ENCODE data around the gene PLXNB1. TPM values are rescaled to one million over a fixed set of nuclear protein-coding genes. Genes with fewer than 3 reads are reported as not detected.
A peak's percentile ranks its signal among the peaks of the same experiment; 100 is the strongest.
"Not testable (repeated sequence)": the region's sequence is repeated elsewhere in the genome, so short reads cannot be mapped to it uniquely, and the experiment has no call there.

The PLXNB1 gene
- total and polyA plus RNA-seq, 7 donors, result 2.3 to 6.1 (median 2.5) TPM

DNA sequence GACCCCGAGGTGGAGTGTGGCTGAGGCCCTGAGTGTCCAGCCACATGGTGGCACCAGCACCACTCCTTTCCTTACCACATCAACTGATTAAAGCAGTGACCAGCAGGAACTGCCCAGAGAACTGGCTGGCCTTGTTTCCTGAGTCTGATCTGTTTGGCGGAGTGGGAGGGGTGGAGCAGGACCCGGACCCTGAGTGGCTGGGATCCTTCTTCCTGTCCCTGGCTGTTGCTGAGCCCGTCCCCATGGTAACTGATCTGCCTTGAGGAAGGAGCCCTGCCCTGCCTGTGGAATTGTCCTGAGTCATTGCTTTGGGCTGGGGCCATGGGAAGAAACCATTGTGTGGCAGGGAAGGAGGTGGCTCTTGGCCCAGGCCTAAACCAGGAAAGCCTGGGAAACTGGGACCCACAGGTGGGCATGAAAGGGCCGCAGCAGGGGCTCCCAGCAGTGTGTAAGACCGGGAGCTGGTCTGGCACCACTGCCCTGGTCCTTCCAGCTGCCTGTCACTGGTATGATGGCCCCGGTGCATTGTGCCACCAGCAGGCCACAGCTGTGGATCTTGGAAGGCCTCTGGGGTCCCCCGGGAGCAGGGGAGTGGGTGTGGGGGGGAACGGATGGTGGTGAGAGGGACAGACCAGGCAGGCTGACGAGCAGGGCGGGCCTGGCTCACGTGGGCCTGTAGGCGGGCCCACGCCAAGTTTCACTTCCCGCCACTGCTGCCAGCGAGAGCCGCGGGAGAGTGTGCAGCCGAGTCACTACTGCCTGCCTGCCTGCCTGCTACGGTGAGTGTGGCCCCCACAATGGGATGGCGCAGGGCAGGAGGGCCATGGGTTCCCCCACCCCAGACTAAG is 35.9 kb upstream of the PLXNB1 start:
- DNase-seq (peak; percentile 97 to 98), ATAC-seq (peak; percentile 92 to 93 (median 93))
- Histone ChIP-seq H3K27me3 (ENCODE audit: insufficient read depth in 3 of 3, low read length in 2 of 3) (no peaks in the 10 kb centered on the region), H3K4me1 (peaks cover 34% of the 10 kb centered on the region), H3K36me3 (ENCODE audit: insufficient read depth in 1 of 2, low read depth in 1 of 2) (peaks cover 2 to 33% of the 10 kb centered on the region in 2 donors), H3K27ac (peak overlapping the region; percentile 99), H3K9me3 (no peaks in the 10 kb centered on the region), H3K4me3 (peak overlapping the region; percentile 77)
- intact Hi-C loops (cut with DNase I), result loop anchor here (1.0 to 10.0 kb wide), 5 partner anchors 39 to 219 kb away; partner anchors contain the start of genes NCKIPSD (in 1 of the 2) and SHISA5 (in 1 of the 2)
- 0 to 1% (median 1%) methylated on average over 15 to 21 of the region's 21 CpGs for WGBS, 3 donors
- TF ChIP-seq, protein P1, sequence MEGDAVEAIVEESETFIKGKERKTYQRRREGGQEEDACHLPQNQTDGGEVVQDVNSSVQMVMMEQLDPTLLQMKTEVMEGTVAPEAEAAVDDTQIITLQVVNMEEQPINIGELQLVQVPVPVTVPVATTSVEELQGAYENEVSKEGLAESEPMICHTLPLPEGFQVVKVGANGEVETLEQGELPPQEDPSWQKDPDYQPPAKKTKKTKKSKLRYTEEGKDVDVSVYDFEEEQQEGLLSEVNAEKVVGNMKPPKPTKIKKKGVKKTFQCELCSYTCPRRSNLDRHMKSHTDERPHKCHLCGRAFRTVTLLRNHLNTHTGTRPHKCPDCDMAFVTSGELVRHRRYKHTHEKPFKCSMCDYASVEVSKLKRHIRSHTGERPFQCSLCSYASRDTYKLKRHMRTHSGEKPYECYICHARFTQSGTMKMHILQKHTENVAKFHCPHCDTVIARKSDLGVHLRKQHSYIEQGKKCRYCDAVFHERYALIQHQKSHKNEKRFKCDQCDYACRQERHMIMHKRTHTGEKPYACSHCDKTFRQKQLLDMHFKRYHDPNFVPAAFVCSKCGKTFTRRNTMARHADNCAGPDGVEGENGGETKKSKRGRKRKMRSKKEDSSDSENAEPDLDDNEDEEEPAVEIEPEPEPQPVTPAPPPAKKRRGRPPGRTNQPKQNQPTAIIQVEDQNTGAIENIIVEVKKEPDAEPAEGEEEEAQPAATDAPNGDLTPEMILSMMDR (IDR thresholded peaks at IDR 0.05), result peak; percentile 79

DNA sequence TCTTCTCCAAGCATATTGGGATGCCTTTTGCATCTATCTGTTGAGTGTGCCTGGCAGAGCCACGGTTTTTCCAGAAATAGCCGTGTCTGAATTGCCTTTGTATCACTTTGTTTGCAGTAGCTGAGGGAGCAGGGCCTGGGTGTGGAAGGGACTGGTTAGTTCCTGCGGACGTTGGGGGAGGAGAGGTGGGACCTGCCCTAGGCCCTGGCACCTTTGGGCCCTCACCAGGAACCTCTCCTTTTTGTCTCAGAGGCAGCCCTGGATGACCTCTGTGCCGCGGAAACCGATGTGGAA is 35.3 kb upstream of the PLXNB1 start:
- Histone ChIP-seq H3K4me3 (peak overlapping the region; percentile 77), H3K27me3 (ENCODE audit: insufficient read depth in 3 of 3, low read length in 2 of 3) (no peaks in the 10 kb centered on the region), H3K27ac (peak overlapping the region; percentile 99), H3K36me3 (ENCODE audit: insufficient read depth in 1 of 2, low read depth in 1 of 2) (peaks cover 3 to 39% of the 10 kb centered on the region in 2 donors), H3K9me3 (no peaks in the 10 kb centered on the region), H3K4me1 (peaks cover 34% of the 10 kb centered on the region)
- TF ChIP-seq, protein P1 (IDR thresholded peaks at IDR 0.05), result no peak
- intact Hi-C loops (cut with DNase I), result loop anchor here (1.0 to 10.0 kb wide), 5 partner anchors 40 to 220 kb away; partner anchors contain the start of genes NCKIPSD (in 1 of the 2) and SHISA5 (in 1 of the 2)
- 8 to 10% (median 9%) methylated on average over 7 of the region's 7 CpGs for WGBS, 3 donors
- ATAC-seq (no peak), DNase-seq (no peak)

DNA sequence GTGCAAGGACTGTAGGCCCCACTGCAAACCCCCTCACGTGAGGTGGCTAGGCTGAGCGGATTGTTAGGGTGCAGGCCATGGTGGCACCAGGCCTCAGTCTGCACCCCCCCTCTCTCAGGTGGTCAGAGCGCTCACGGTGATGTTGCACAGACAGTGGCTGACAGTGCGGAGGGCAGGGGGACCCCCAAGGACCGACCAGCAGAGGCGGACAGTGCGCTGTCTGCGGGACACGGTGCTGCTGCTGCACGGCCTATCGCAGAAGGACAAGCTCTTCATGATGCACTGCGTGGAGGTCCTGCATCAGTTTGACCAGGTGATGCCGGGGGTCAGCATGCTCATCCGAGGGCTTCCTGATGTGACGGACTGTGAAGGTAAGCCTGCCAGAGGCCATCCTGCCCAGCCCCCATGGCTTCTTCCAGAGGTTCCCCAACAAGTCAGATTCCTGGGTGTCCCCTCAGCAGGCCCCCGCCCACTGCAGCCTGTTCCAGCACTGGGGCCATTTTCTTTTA is 34.9 kb upstream of the PLXNB1 start:
- no peak for DNase-seq

DNA sequence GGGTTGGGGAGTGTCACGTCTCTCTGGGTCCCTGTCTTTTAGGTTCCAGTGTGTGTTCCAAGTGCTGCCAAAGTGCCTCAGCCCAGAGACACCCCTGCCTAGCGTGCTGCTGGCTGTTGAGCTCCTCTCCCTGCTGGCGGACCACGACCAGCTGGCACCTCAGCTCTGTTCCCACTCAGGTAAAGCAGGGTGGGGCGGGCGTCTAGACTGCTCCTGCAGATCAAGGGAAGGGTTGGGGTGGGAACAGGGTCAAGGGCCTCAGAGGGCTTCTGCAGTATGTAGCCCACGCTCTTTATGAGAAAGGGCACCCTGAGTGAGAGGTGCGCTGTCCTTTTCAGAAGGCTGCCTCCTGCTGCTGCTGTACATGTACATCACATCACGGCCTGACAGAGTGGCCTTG is 33.8 kb upstream of the PLXNB1 start:
- peaks cover 3 to 46% of the 10 kb centered on the region in 2 donors for H3K36me3 ChIP-seq (ENCODE audit: insufficient read depth in 1 of 2, low read depth in 1 of 2)
- 80 to 89% (median 82%) methylated on average over 9 of the region's 9 CpGs for WGBS, 3 donors
- H3K27ac ChIP-seq, result no peak overlapping the region
- no peak overlapping the region for H3K4me3 ChIP-seq
- TF ChIP-seq, protein P1 (IDR thresholded peaks at IDR 0.05), result no peak
- DNase-seq (no peak), ATAC-seq (no peak)
- peaks cover 24% of the 10 kb centered on the region for H3K4me1 ChIP-seq
- H3K9me3 ChIP-seq, result no peaks in the 10 kb centered on the region
- intact Hi-C loops (cut with DNase I), result loop anchor here (2.0 to 10.0 kb wide), 3 partner anchors 41 to 221 kb away; partner anchors contain the start of genes NCKIPSD (in 1 of the 2) and SHISA5 (in 1 of the 2)
- H3K27me3 ChIP-seq (ENCODE audit: insufficient read depth in 3 of 3, low read length in 2 of 3), result no peaks in the 10 kb centered on the region

More for the DNA sequence above, 34.9 kb upstream of the PLXNB1 start:
- H3K27me3 ChIP-seq (ENCODE audit: insufficient read depth in 3 of 3, low read length in 2 of 3), result no peaks in the 10 kb centered on the region
- intact Hi-C loops (cut with DNase I), result loop anchor here (1.0 to 10.0 kb wide), 5 partner anchors 40 to 220 kb away; partner anchors contain the start of genes NCKIPSD (in 1 of the 2) and SHISA5 (in 1 of the 2)
- TF ChIP-seq, protein P1 (IDR thresholded peaks at IDR 0.05), result no peak
- H3K9me3 ChIP-seq, result no peaks in the 10 kb centered on the region
- peak overlapping the region; percentile 99 for H3K27ac ChIP-seq
- ATAC-seq, result no peak
- no peak overlapping the region for H3K4me3 ChIP-seq
- H3K4me1 ChIP-seq, result peaks cover 31% of the 10 kb centered on the region
- WGBS, 3 donors, result 90 to 92% (median 92%) methylated on average over 17 of the region's 17 CpGs
- H3K36me3 ChIP-seq (ENCODE audit: insufficient read depth in 1 of 2, low read depth in 1 of 2), result peaks cover 3 to 43% of the 10 kb centered on the region in 2 donors

DNA sequence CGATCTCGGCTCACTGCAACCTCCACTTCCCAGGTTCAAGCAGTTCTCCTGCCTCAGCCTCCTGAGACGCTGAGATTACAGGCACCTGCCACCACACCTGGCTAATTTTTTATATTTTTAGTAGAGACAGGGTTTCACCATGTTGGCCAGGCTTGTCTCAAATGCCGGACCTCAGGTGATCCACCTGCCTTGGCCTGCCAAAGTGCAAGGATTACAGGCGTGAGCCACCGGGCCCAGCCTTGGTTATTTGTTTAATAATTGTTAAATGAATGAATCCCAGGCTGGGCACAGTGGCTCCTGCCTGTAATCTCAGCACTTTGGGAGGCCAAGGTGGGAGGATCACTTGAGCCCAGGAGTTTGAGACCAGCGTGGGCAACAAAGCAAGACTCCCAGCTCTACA is 31.9 kb upstream of the PLXNB1 start:
- WGBS, 3 donors, result 91 to 94% (median 93%) methylated on average over 7 of the region's 7 CpGs
- not testable (repeated sequence) for DNase-seq; H3K4me1 ChIP-seq; H3K4me3 ChIP-seq; H3K9me3 ChIP-seq; H3K27ac ChIP-seq; ATAC-seq; H3K27me3 ChIP-seq (ENCODE audit: insufficient read depth in 3 of 3, low read length in 2 of 3)
- H3K36me3 ChIP-seq (ENCODE audit: insufficient read depth in 1 of 2, low read depth in 1 of 2), result peaks cover 4 to 58% of the 10 kb centered on the region in 2 donors
- intact Hi-C loops (cut with DNase I), result loop anchor here in 1 of 2 donors (10.0 kb wide), 1 partner anchor 223 kb away; the partner anchor contains the start of gene NCKIPSD

Data from psoas muscle (tissue), 8 donors.